HFF-Myc (cell line): ENCODE data around the gene LIPA.
"Not testable (repeated sequence)": the region's sequence is repeated elsewhere in the genome, so short reads cannot be mapped to it uniquely, and the experiment has no call there.

ENCODE experiments used
- DNase-seq: peaks from one replicate; pipeline ENCODE4 v3.0.0-alpha.2; 2011; ENCODE audit warnings: low read depth; ENCODE audit errors: extremely low read depth
- H3K4me3 ChIP-seq: replicated peaks from 2 replicates; pipeline ENCODE4 v1.5.1; 2011; ENCODE audit warnings: low read depth, mild to moderate bottlenecking, control low read depth, low read length
- CTCF ChIP-seq: IDR thresholded peaks from 2 replicates; pipeline ENCODE4 v1.5.1; 2012; ENCODE audit warnings: mild to moderate bottlenecking, low read depth, low read length, control low read depth; ENCODE audit errors: missing control alignments

LIPA gene

DNA sequence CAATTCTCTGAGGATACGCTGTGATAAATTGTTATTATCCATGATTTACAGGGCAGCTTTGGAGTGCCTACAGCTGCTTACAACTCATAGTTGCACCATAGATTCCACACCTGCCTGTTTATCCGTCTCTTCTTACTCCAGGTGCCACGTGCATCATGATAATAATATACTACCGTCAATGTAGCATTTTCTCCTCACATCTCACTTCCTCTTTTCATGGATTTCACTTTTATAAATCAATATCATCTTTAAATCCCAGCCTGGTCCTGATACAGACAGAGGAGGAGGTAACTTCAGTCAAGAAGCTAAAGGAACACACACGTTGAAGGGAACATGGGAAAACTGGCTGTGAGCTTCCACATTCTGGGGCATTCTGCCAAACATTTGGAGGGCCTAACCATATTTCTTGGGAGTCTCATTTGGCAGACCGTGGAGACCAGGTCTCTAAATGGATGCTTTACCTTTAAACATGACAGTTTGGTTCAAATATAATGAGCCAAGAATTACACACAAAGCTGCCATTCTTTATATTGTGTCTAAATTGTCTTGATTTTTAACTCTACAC, 46.9 kb downstream of the LIPA start:
- DNase-seq, result no peak

DNA sequence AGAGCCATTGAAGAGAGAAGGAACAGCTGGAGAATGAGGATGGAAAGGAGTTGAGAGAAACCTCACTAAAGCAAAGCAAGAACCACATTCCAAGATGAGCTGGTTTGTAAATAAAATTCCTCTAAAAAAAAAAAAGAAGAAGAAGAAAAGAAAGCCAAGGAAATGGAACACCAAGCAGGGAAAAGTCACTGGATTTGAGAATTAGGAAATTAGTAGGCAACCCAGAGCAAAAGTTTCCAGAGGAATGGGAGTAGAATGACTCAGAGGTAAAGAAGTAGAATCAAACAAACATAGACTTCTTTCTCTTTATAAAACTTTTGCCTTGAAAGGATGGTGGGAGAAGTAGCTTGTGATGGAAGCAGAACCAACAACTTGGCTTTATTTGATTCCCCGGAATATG, 48.3 kb downstream of the LIPA start:
- TF ChIP-seq CTCF, result no peak
- H3K4me3 ChIP-seq, result no peak overlapping the region
- no peak for DNase-seq

More for the DNA sequence above, 46.9 kb downstream of the LIPA start:
- no peak for TF ChIP-seq CTCF
- no peak overlapping the region for H3K4me3 ChIP-seq

- no peak for TF ChIP-seq CTCF
- H3K4me3 ChIP-seq, result no peak overlapping the region
- no peak for DNase-seq
Measured at GRCh38 chr10:89202033-89202425, 49.5 kb downstream of the LIPA start.

DNA sequence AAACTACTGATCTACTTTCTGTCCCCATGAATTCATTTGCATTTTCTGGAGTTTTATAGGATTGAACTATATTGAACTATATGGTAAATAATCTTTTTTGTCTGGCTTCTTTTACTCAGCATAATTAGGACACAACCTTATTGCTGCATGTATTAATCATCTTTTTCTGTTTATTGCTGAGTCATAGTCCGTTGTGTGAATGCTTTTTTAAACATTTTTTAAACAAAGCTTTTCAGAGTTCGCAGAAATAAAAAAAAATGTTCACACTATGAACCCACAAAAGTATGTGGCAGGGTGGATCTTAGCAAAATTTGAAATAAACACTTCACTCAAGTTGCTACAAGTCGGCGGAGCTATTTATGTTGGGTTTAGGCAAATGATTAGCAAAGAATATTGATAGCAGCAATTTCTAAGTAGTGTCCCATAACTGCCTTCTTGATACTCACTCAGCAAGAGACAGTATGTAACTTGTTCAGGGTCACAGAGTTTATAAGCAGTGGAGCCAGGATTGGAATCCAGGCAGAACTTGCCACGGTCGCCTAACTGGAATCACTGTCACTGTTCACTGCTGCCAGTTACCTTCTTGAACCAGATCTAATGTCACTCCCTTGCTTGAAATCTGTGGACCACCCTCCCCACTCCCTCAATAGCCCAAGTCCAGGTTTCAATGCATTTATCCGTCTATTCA, 50.1 kb downstream of the LIPA start:
- no peak for TF ChIP-seq CTCF
- H3K4me3 ChIP-seq, result no peak overlapping the region
- DNase-seq, result no peak

DNA sequence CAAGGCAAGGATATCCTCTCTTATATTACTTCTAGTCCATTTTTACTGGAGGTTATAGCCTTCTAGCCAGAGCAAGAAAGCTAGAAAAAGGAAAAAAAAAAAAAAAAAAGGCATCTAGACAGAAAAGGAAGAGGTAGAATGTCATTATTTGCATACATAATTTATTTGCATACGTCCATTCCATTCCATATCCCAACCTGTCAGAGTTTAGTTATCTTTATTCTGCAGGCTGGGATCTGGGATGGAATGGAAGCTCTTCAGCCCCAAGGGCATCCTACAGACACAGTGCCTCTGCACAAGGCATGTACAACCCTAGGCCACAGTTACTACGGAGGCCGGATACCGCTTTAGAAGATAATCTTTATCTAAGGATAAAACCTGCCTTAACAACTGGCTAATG, 54.1 kb downstream of the LIPA start:
- no peak for DNase-seq
- H3K4me3 ChIP-seq, result no peak overlapping the region
- TF ChIP-seq CTCF, result no peak

DNA sequence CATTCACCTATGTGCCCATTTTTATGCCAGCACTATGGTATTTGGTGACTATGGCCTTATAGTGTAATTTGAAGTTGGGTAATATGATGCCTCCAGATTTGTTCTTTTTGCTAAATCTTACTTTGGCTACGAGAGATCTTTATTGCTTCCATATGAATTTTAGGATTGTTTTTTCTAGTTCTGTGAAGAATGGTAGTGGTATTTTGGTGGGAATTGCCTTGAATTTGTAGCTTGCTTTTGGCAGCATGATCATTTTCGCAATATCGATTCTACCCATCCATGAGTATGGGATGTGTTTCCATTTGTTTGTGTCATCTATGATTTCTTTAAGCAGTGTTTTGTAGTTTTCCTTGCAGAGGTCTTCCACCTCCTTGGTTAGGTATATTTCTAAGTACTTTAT, 60.3 kb downstream of the LIPA start:
- H3K4me3 ChIP-seq, DNase-seq: not testable (repeated sequence)

GRCh38 chr10:89189211-89189734, 62.3 kb downstream of the LIPA start:
- H3K4me3 ChIP-seq, result no peak overlapping the region
- no peak for TF ChIP-seq CTCF

More at GRCh38 chr10:89189211-89189734, 62.3 kb downstream of the LIPA start:
- DNase-seq, result no peak
